Mammary epithelial cell (primary cell): ENCODE measurements around the gene GJB3.

Source experiments
- CTCF ChIP-seq, 2 donors: IDR thresholded peaks in 1 of 2; conservative IDR thresholded peaks in 1 of 2; 2 replicates each; pipeline ENCODE4 v1.5.1; 2011 to 2012; ENCODE audit warnings: inconsistent platforms in 2 of 2, low read length in 2 of 2, mild to moderate bottlenecking in 2 of 2, control low read depth in 1 of 2, low read depth in 1 of 2; ENCODE audit not compliant: insufficient read depth in 1 of 2; ENCODE audit errors: extremely low read depth in 1 of 2
- EZH2 ChIP-seq: IDR thresholded peaks from 2 replicates; pipeline ENCODE4 v1.6.1; 2012; ENCODE audit warnings: low read length, inconsistent platforms, borderline replicate concordance

GRCh38 chr1:34831721-34832246 is 50.8 kb downstream of the GJB3 start:
- TF ChIP-seq CTCF (conservative IDR thresholded peaks at IDR 0.05 in 1 of 2, IDR thresholded peaks at IDR 0.05 in 1 of 2; ENCODE audit: extremely low read depth in 1 of 2, insufficient read depth in 1 of 2, low read depth in 1 of 2, low read length in 2 of 2) (no peak), EZH2 (no peak)
